Measurements from ENCODE around the gene LRRC73. TPM values are rescaled to one million over a fixed set of nuclear protein-coding genes. Genes with fewer than 3 reads are reported as not detected.
"Not testable (repeated sequence)": the region's sequence is repeated elsewhere in the genome, so short reads cannot be mapped to it uniquely, and the experiment has no call there.

Gene LRRC73
- total RNA-seq = under 1 TPM; 0.32 to 0.43 TPM

GRCh38 chr6:43509984-43510826 lies at the start of gene LRRC73:
Gene LRRC73, minus strand, starts transcription at chr6:43510346. Its CDS starts 561 bp downstream, at chr6:43509785.
- Mint-ChIP-seq H3K27ac (peak within 1 kb of the TSS; percentile 5), H3K4me1 (ENCODE audit: low read depth) (peaks cover 21% of the 10 kb centered on the region)

GRCh38 chr6:43559328-43559727 lies 49.2 kb upstream of the LRRC73 start:
- DNase-seq (no peak), ATAC-seq (replicated peaks in 1 of 2) (no peak)

More at GRCh38 chr6:43509984-43510826, at the start of gene LRRC73:
- ATAC-seq (replicated peaks in 1 of 2) = peak; percentile 78 to 81
- no peaks in the 10 kb centered on the region for H3K9me3 Mint-ChIP-seq
- peak; percentile 84 to 88 for DNase-seq
- H3K4me3 Mint-ChIP-seq = peak within 1 kb of the TSS; percentile 79
- H3K36me3 Mint-ChIP-seq (ENCODE audit: insufficient read depth in 2 of 2) = peaks cover 5 to 6% of the 10 kb centered on the region in 2 donors
- peaks cover 23% of the 10 kb centered on the region for H3K27me3 Mint-ChIP-seq (ENCODE audit: low read depth)

GRCh38 chr6:43557620-43558019 lies 47.5 kb upstream of the LRRC73 start:
- Mint-ChIP-seq H3K27ac (peak overlapping the region; percentile 42), H3K36me3 (ENCODE audit: insufficient read depth in 2 of 2) (peaks cover 12 to 62% of the 10 kb centered on the region in 2 donors)
- not testable (repeated sequence) for H3K27me3 Mint-ChIP-seq (ENCODE audit: low read depth); ATAC-seq (replicated peaks in 1 of 2); H3K4me3 Mint-ChIP-seq; H3K4me1 Mint-ChIP-seq (ENCODE audit: low read depth); DNase-seq; H3K9me3 Mint-ChIP-seq

More at GRCh38 chr6:43559328-43559727, 49.2 kb upstream of the LRRC73 start:
- peak overlapping the region; percentile 51 for H3K27ac Mint-ChIP-seq
- no peaks in the 10 kb centered on the region for H3K27me3 Mint-ChIP-seq (ENCODE audit: low read depth)
- no peak overlapping the region for H3K4me3 Mint-ChIP-seq
- H3K9me3 Mint-ChIP-seq = no peaks in the 10 kb centered on the region
- no peaks in the 10 kb centered on the region for H3K4me1 Mint-ChIP-seq (ENCODE audit: low read depth)
- peaks cover 10 to 59% of the 10 kb centered on the region in 2 donors for H3K36me3 Mint-ChIP-seq (ENCODE audit: insufficient read depth in 2 of 2)

- DNase-seq (no peak), ATAC-seq (replicated peaks in 1 of 2) (no peak)
- H3K27me3 Mint-ChIP-seq (ENCODE audit: low read depth) = no peaks in the 10 kb centered on the region
- H3K9me3 Mint-ChIP-seq = no peaks in the 10 kb centered on the region
- no peak overlapping the region for H3K27ac Mint-ChIP-seq
- H3K4me3 Mint-ChIP-seq = no peak overlapping the region
- no peaks in the 10 kb centered on the region for H3K4me1 Mint-ChIP-seq (ENCODE audit: low read depth)
- peaks cover 12 to 54% of the 10 kb centered on the region in 2 donors for H3K36me3 Mint-ChIP-seq (ENCODE audit: insufficient read depth in 2 of 2)
These were observed 37.1 kb upstream of the LRRC73 start for GRCh38 chr6:43547222-43547621.

GRCh38 chr6:43544461-43544860 lies 34.3 kb upstream of the LRRC73 start:
- ATAC-seq (replicated peaks in 1 of 2) (no peak), DNase-seq (no peak)
- H3K27me3 Mint-ChIP-seq (ENCODE audit: low read depth) = no peaks in the 10 kb centered on the region
- no peak overlapping the region for H3K4me3 Mint-ChIP-seq
- peaks cover 9 to 48% of the 10 kb centered on the region in 2 donors for H3K36me3 Mint-ChIP-seq (ENCODE audit: insufficient read depth in 2 of 2)
- H3K27ac Mint-ChIP-seq = no peak overlapping the region
- H3K9me3 Mint-ChIP-seq = no peaks in the 10 kb centered on the region
- no peaks in the 10 kb centered on the region for H3K4me1 Mint-ChIP-seq (ENCODE audit: low read depth)

GRCh38 chr6:43541774-43542471 lies 31.8 kb upstream of the LRRC73 start:
- ATAC-seq (replicated peaks in 1 of 2) = no peak
- Mint-ChIP-seq H3K4me1 (ENCODE audit: low read depth) (no peaks in the 10 kb centered on the region), H3K4me3 (no peak overlapping the region), H3K36me3 (ENCODE audit: insufficient read depth in 2 of 2) (peaks cover 9 to 47% of the 10 kb centered on the region in 2 donors), H3K9me3 (no peaks in the 10 kb centered on the region), H3K27ac (peak overlapping the region; percentile 83), H3K27me3 (ENCODE audit: low read depth) (no peaks in the 10 kb centered on the region)
- no peak for DNase-seq

GRCh38 chr6:43540507-43540906 lies 30.4 kb upstream of the LRRC73 start:
- ATAC-seq (replicated peaks in 1 of 2) = no peak
- no peak overlapping the region for H3K4me3 Mint-ChIP-seq
- no peak for DNase-seq
- H3K9me3 Mint-ChIP-seq = no peaks in the 10 kb centered on the region
- H3K27ac Mint-ChIP-seq = no peak overlapping the region
- H3K36me3 Mint-ChIP-seq (ENCODE audit: insufficient read depth in 2 of 2) = peaks cover 9 to 37% of the 10 kb centered on the region in 2 donors
- no peaks in the 10 kb centered on the region for H3K4me1 Mint-ChIP-seq (ENCODE audit: low read depth)
- H3K27me3 Mint-ChIP-seq (ENCODE audit: low read depth) = no peaks in the 10 kb centered on the region

GRCh38 chr6:43539409-43539808 lies 29.3 kb upstream of the LRRC73 start:
- H3K4me3 Mint-ChIP-seq; H3K9me3 Mint-ChIP-seq; H3K27ac Mint-ChIP-seq; H3K4me1 Mint-ChIP-seq (ENCODE audit: low read depth); ATAC-seq (replicated peaks in 1 of 2); H3K27me3 Mint-ChIP-seq (ENCODE audit: low read depth); DNase-seq: not testable (repeated sequence)
- H3K36me3 Mint-ChIP-seq (ENCODE audit: insufficient read depth in 2 of 2) = peaks cover 9 to 35% of the 10 kb centered on the region in 2 donors

GRCh38 chr6:43538986-43539385 lies 28.8 kb upstream of the LRRC73 start:
- H3K9me3 Mint-ChIP-seq; H3K27me3 Mint-ChIP-seq (ENCODE audit: low read depth); H3K4me1 Mint-ChIP-seq (ENCODE audit: low read depth); H3K4me3 Mint-ChIP-seq; H3K27ac Mint-ChIP-seq; ATAC-seq (replicated peaks in 1 of 2); DNase-seq: not testable (repeated sequence)
- H3K36me3 Mint-ChIP-seq (ENCODE audit: insufficient read depth in 2 of 2) = peaks cover 9 to 33% of the 10 kb centered on the region in 2 donors

- DNase-seq (no peak), ATAC-seq (replicated peaks in 1 of 2) (no peak)
- no peaks in the 10 kb centered on the region for H3K9me3 Mint-ChIP-seq
- H3K27ac Mint-ChIP-seq = no peak overlapping the region
- peaks cover 9 to 38% of the 10 kb centered on the region in 2 donors for H3K36me3 Mint-ChIP-seq (ENCODE audit: insufficient read depth in 2 of 2)
- H3K4me3 Mint-ChIP-seq = no peak overlapping the region
- no peaks in the 10 kb centered on the region for H3K4me1 Mint-ChIP-seq (ENCODE audit: low read depth)
- H3K27me3 Mint-ChIP-seq (ENCODE audit: low read depth) = no peaks in the 10 kb centered on the region
These were observed 22.1 kb upstream of the LRRC73 start for GRCh38 chr6:43532201-43532600.

- no peaks in the 10 kb centered on the region for H3K9me3 Mint-ChIP-seq
- peaks cover 14 to 44% of the 10 kb centered on the region in 2 donors for H3K36me3 Mint-ChIP-seq (ENCODE audit: insufficient read depth in 2 of 2)
- H3K4me1 Mint-ChIP-seq (ENCODE audit: low read depth) = no peaks in the 10 kb centered on the region
- no peak overlapping the region for H3K27ac Mint-ChIP-seq
- ATAC-seq (replicated peaks in 1 of 2) (no peak), DNase-seq (no peak)
- H3K27me3 Mint-ChIP-seq (ENCODE audit: low read depth) = no peaks in the 10 kb centered on the region
- no peak overlapping the region for H3K4me3 Mint-ChIP-seq
These were observed 14.4 kb upstream of the LRRC73 start for GRCh38 chr6:43524483-43524961.

- ATAC-seq (replicated peaks in 1 of 2) = peak in 1 of 2 donors; percentile 10
- no peak overlapping the region for H3K27ac Mint-ChIP-seq
- no peaks in the 10 kb centered on the region for H3K9me3 Mint-ChIP-seq
- H3K36me3 Mint-ChIP-seq (ENCODE audit: insufficient read depth in 2 of 2) = peaks cover 14 to 38% of the 10 kb centered on the region in 2 donors
- no peaks in the 10 kb centered on the region for H3K27me3 Mint-ChIP-seq (ENCODE audit: low read depth)
- no peak overlapping the region for H3K4me3 Mint-ChIP-seq
- no peaks in the 10 kb centered on the region for H3K4me1 Mint-ChIP-seq (ENCODE audit: low read depth)
- no peak for DNase-seq
These were observed 13.1 kb upstream of the LRRC73 start for GRCh38 chr6:43523284-43523683.
